ENCODE data around the gene PUS1. TPM values are rescaled to one million over a fixed set of nuclear protein-coding genes. Genes with fewer than 3 reads are reported as not detected.
"Not testable (repeated sequence)": the region's sequence is repeated elsewhere in the genome, so short reads cannot be mapped to it uniquely, and the experiment has no call there.

PUS1 gene
- total RNA-seq, 1 experiment from 2014 or later, result 43.8 TPM

GRCh38 chr12:131959641-131960589 is 30.8 kb downstream of the PUS1 start:
- no peak for DNase-seq (ENCODE audit: low read depth)

GRCh38 chr12:131960590-131961325 is 31.7 kb downstream of the PUS1 start:
- DNase-seq (ENCODE audit: low read depth), result not testable (repeated sequence)

- DNase-seq (ENCODE audit: low read depth), result not testable (repeated sequence)
Observed at GRCh38 chr12:131961328-131961727, 32.3 kb downstream of the PUS1 start.

- no peak for DNase-seq (ENCODE audit: low read depth)
Observed at GRCh38 chr12:131962069-131962468, 33.0 kb downstream of the PUS1 start.

GRCh38 chr12:131963381-131963780 is 34.3 kb downstream of the PUS1 start:
- DNase-seq (ENCODE audit: low read depth), result no peak

- no peak for DNase-seq (ENCODE audit: low read depth)
Observed at GRCh38 chr12:131965073-131965472, 36.0 kb downstream of the PUS1 start.

- no peak for DNase-seq (ENCODE audit: low read depth)
Observed at GRCh38 chr12:131971226-131971625, 42.1 kb downstream of the PUS1 start.

GRCh38 chr12:131975228-131975627 is 46.2 kb downstream of the PUS1 start:
- DNase-seq (ENCODE audit: low read depth), result no peak

- DNase-seq (ENCODE audit: low read depth), result no peak
Observed at GRCh38 chr12:131979606-131980005, 50.5 kb downstream of the PUS1 start.

- DNase-seq (ENCODE audit: low read depth), result no peak
Observed at GRCh38 chr12:131980263-131980662, 51.2 kb downstream of the PUS1 start.

- no peak for DNase-seq (ENCODE audit: low read depth)
Observed at GRCh38 chr12:131981388-131981787, 52.3 kb downstream of the PUS1 start.

- DNase-seq (ENCODE audit: low read depth), result no peak
Observed at GRCh38 chr12:131982041-131982440, 53.0 kb downstream of the PUS1 start.

GRCh38 chr12:131983026-131983425 is 54.0 kb downstream of the PUS1 start:
- DNase-seq (ENCODE audit: low read depth), result no peak

- DNase-seq (ENCODE audit: low read depth), result no peak
Observed at GRCh38 chr12:131983554-131983953, 54.5 kb downstream of the PUS1 start.

GRCh38 chr12:131984334-131984733 is 55.3 kb downstream of the PUS1 start:
- no peak for DNase-seq (ENCODE audit: low read depth)

- not testable (repeated sequence) for DNase-seq (ENCODE audit: low read depth)
Observed at GRCh38 chr12:131985510-131985875, 56.4 kb downstream of the PUS1 start.

GRCh38 chr12:131986361-131986760 is 57.3 kb downstream of the PUS1 start:
- no peak for DNase-seq (ENCODE audit: low read depth)

GRCh38 chr12:131986910-131987309 is 57.8 kb downstream of the PUS1 start:
- DNase-seq (ENCODE audit: low read depth), result no peak

GRCh38 chr12:131987552-131987951 is 58.5 kb downstream of the PUS1 start:
- no peak for DNase-seq (ENCODE audit: low read depth)

- DNase-seq (ENCODE audit: low read depth), result no peak
Observed at GRCh38 chr12:131988054-131988796, 59.1 kb downstream of the PUS1 start.

- no peak for DNase-seq (ENCODE audit: low read depth)
Observed at GRCh38 chr12:131989021-131989420, 59.9 kb downstream of the PUS1 start.

All from Daoy (cell line).